Right ventricle myocardium inferior (tissue), 1 donor: Measurements from ENCODE around the gene OSBPL10. TPM values are rescaled to one million over a fixed set of nuclear protein-coding genes. Genes with fewer than 3 reads are reported as not detected.

Experiments used
- ATAC-seq: fragments of 200-7000 bp; cut with Tn5 transposase; one replicate; pipeline ENCODE4 v1.9.1; 2020; ENCODE audit warnings: mild to moderate bottlenecking, moderate library complexity
- DNase-seq: peaks from one replicate; pipeline ENCODE4 v3.0.0; 2021; ENCODE audit errors: missing footprints
- intact Hi-C: fragments of 100-400 bp; cut with DNase I; formaldehyde crosslinking; loops from one replicate; pipeline ENCODE4 v1.11.0; 2022
- total RNA-seq: library from RNA; stranded (reverse); fragmentation: NEBNext Ultra II Directional; extraction: Animal tissue kit (Norgen Biotek cat#: 25700); gene quantifications from one replicate; pipeline ENCODE4 v1.2.1, GENCODE V29; 2021
- donor health status: DM: no; HTN: yes; CAD: no; lungs with severe emphysema.

Gene OSBPL10
- total RNA-seq, 1 donor from 2014 or later, result 6.6 TPM

DNA sequence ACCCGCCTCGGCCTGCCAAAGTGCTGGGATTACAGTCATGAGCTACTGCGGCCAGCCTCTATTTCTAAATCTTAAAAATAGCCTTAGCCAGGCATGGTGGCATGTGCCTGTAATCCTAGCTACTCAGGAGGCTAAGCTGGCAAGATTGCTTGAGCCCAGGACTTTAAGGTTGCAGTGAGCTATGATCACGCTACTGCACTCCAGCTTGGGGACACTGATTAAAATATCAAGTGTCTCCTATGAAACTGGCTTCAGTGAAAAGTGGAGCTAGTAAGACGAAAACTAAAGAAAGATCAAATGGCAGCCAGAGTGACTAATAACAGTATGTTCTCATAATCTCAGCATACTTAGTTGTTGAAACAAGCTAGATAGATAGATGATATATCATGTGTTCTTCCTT, 335.8 kb downstream of the OSBPL10 start:
- intact Hi-C loops, result no loop called here
- DNase-seq (no peak), ATAC-seq (no peak)

DNA sequence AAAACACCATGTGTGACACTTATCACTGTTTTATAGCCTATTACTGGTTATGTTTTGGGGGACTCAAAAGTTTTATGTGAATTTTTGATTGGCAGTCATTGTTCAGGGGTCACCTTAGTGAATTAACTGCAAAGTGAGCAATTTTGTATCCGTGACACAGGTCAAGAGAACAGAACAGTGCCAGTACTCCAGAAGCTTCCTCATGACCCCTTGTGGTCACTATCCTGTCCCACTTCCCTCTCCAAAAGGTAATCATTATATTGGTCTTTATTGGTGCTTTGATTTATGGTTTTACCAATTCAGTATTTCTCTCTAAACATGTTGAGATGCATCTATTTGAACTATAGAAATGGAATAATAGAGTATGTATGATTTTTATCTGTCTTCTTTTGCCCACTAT, 341.2 kb downstream of the OSBPL10 start:
- ATAC-seq, result no peak
- DNase-seq, result no peak
- intact Hi-C loops, result no loop called here

DNA sequence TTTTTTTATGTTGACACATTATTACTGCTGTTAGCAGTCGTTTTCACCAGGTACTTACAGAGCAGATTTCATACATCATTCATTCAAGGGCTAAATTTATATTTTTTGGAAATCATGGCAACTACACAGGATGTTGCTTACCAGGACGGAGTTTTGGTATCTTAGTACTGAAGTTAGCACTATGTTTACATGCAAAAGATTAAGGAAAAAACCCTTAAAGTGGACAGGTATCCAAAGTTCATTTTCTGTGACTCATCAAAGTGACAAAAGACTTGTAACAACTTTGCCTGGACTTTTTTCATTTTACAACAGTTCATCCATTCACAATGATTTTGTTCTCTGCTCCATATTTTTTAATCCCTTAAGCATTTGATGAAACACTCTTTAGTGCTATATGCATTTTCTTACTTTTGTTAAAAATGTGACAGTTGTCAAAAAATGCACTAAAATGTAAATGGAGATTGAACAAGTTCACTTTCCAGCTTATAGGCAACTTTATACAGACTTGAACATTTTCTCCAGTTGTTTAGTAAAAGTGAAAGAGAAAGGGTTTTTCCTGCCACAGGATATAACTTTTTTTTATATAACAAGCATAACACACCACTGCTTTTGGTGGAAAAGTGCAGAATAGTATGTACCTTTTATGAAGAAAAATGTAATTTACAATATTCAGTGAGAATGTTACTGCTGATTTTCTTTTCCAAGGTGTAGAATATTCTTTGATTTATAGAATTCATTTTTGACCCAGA, 344.2 kb downstream of the OSBPL10 start:
- intact Hi-C loops, result no loop called here
- no peak for DNase-seq
- no peak for ATAC-seq

DNA sequence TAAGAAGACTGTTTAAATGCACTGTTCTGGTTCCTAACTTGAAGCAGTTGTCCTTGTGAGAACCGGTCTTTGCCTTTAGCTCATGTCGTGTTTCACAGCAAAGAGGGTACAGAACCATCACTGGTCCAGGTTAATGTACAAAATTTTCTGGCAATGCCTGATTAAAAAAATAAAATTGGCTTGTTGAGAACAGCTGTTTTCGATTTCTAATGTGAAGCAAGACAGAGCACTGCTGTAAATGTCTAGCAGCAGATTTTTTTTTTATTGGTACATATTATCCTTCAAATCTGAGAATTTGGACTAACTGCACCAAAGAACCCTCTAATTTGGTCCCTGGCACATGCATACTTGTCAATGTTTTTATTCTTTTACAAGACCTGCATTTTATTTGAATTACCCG, 345.0 kb downstream of the OSBPL10 start:
- intact Hi-C loops, result no loop called here
- ATAC-seq (no peak), DNase-seq (no peak)

DNA sequence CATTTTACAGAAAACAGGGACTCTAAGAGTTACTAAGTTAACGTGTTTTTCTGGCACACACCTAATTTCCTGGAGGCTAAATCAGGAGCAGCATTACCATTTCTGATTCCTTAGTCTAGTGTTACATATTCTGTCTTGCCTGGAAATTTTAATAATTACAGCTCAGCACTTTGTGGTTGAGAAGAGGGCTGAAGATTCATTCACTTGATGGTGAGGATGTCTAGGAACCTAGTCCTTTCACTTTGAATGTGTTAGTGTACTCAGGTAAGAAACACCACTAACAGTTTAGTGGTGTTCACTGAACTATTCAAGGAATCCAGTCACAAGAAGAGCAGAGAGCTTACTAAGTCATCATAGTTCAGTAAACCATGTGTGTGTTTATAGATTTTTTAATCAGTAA, 345.5 kb downstream of the OSBPL10 start:
- intact Hi-C loops, result no loop called here
- no peak for ATAC-seq
- no peak for DNase-seq

DNA sequence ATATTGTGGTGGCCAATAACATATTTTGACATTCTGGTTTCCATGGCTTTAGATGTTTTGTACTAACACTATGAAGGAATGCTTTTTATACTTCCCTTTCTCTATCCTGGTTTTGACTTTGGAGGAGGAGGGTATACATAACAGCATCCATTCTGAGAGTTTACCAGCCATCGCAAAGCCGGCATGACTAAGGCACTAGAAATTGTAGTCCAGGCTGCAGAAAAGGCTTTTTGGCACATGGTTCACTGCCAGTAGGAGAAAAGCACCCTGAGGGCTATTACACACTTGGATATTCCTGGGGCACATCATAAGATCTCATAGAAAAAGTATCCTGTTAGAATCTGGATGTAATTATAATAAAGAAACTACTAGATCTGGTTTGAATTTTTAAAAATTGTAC, 346.6 kb downstream of the OSBPL10 start:
- ATAC-seq (no peak), DNase-seq (no peak)
- intact Hi-C loops, result no loop called here

DNA sequence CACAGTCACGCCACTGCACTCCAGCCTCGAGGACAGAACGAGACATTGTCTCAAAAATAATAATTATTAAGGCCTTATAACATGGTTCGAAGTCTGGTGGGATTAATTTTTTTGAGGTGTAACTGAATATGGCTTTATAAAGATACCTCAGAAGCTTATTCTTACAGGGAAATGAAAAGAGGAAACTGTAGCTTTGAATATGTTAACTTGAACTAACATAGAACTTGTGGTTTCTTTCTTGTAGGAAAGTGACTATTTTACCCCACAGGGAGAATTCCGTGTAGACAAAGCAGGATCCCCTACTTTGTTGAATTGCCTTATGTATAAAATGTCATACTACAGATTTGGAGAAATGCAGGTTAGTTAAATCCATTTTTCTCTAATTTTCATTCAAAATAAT, 352.0 kb downstream of the OSBPL10 start:
- intact Hi-C loops, result no loop called here
- ATAC-seq, result no peak
- no peak for DNase-seq

DNA sequence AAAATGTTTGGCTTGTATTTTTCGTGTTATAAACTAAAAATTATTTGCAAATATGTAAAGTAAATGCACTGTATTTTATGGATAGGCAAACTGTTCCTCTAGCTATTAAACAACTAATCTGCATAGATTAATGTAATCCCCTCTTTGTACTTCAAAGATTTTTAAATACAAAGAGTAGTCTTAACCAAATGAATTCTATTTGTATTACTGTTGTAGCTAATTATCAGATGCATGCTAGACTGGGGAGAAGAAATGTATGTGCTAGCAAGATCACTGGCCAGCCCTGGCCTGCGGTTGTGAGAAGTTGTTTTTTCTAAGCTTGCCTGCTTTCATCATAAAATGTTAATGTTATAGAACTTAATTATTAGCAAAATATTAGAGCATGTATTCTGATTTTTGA, 355.7 kb downstream of the OSBPL10 start:
- no peak for ATAC-seq
- intact Hi-C loops, result no loop called here
- no peak for DNase-seq

DNA sequence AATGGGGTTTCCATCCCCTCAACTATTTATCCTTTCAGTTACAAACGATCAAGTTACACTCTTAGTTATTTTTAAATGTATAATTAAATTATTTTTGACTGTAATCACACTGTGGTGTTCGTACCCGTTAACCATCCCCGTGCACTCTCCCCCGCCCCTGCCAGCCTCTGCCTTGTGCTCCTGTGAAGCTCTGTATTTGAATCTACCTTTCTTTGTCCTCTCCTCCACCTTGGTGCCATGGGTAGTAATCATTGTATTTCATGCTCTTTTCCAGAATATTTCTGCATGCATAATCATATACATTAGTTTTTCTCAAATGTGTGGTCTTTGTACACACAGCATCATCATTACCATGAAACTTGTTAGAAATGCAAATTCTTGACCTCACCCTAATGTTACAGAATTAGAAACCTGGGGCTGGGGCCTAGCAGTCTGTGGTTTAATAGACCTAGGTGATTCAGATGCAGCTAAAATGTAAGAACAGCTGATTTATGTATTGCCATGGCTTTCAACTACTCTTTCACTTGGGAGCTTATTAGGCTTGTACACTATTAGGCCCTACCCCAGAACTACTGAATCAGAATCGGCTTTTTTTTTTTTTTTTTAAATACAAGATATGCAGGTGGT, 356.9 kb downstream of the OSBPL10 start:
- no peak for ATAC-seq
- intact Hi-C loops, result no loop called here
- DNase-seq, result no peak

DNA sequence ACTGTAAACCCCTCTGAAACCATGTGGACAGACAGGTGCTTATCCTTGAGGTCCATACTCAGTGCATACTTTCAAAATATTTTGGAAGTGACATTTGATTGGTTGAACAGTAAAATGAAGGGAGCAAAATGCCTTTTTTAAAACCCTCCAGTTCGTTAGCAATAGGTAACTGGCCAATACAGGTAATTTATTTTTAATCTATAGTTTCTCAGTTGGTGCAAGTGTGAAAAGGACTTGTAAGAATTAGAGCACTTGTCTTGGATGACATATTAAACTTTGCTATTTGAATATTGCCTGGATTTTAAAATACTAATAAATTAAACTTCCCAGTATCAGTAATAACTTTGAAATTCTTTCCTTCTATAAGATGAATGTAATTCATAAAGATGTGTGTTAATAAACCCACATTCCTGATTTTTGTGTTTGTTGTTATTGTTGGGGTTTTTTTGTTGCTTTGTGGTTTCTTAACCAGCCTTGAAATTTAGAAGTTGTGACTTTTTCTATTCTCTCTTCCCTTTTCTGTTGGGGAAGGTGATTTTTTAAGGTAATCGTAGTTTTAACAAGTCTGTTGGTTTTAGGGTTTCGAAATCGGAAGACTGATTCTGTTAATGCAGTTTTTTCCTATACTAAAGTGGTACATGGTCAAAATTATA, 358.3 kb downstream of the OSBPL10 start:
- intact Hi-C loops, result no loop called here
- no peak for ATAC-seq

DNA sequence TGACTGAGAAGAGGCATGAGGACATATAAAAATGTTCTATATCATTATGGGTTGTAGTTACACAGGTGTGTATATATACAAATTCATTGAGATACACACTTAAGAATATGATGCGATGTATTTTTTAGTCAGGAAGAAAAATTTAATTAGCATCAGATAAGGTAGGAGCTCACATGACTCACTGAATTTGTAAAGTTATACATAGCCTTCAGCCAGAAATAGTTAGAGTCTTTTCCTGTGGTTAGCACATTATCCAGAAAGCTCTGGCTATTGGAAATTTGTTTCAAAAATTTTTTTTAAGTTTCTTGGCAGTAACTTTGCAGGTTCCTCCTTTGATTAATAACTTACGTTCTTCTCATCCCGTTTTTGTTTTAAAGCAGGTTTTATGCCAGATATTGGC, 359.7 kb downstream of the OSBPL10 start:
- no peak for ATAC-seq
- no peak for DNase-seq
- intact Hi-C loops, result no loop called here

More for the DNA sequence above, 358.3 kb downstream of the OSBPL10 start:
- no peak for DNase-seq

DNA sequence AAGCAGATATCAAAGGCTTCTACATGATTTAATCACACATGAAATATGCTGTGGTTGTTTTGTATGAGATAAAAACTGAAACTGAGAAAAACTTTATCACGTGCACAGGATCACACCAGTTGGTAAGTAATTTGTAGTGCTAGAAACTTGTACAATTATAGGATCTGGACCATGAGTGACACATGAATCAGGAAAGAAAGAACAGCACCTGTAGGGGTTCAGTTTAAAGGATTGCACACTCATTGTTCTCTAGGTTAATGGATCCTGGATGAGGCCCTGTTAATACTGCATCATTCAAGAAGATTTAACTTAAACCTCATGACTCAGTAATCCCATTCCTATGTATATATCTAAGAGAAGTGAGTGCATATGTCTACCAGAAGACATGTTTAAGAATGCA, 360.4 kb downstream of the OSBPL10 start:
- no peak for ATAC-seq

DNA sequence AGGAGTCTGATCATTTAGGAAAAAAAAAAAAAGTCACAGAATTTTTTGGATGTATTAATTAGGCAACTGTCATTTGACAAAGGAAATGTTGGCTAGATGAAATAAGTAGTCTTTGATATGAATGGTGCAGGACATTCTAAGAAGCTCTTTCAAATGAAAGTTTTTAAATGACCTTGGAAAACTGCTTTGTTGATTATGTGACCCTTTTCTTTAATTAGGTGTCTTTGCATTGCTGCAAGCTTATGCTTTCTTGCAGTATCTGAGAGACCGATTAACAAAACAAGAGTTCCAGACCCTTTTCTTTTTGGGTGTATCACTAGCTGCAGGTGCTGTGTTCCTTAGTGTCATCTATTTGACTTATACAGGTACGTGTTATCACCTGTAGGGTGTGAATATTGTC, 364.4 kb downstream of the OSBPL10 start:
- intact Hi-C loops, result no loop called here
- DNase-seq (no peak), ATAC-seq (no peak)

More for the DNA sequence above, 360.4 kb downstream of the OSBPL10 start:
- no peak for DNase-seq
- intact Hi-C loops, result no loop called here

DNA sequence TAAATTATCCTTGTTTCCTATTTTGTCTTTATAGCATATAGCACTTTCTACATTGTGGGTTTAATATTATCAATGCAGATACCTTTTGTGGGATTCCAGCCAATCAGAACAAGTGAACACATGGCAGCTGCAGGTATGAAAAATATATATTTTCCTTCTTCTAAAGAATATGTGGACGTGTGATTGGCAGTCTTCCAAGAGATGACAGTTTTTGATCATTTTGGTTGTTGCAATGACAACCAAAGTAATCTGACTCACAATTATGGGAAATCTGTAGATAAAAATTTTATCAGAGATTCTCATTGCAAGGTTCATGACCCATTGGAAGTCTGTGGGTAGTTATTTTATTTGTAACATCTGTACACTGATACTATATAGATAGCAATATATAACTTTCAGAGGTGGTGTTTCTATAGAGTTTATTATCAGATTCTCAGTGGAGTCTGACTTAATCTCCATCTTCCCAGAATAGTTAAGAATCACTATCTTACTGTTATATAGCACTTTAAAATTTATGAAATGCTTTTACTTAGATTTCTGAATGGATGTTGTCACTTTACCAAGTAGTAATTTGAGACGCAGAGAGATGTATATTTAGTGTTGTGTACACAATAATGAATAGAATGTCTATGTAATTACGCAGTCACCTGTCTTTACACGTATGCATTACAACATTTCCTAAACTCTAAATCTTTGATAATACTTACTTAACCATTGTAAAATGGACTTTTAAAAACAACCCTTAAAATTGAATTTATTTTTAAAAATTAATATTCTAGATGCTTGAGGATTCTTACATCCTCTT, 365.8 kb downstream of the OSBPL10 start:
- ATAC-seq (no peak), DNase-seq (no peak)
- intact Hi-C loops, result no loop called here

DNA sequence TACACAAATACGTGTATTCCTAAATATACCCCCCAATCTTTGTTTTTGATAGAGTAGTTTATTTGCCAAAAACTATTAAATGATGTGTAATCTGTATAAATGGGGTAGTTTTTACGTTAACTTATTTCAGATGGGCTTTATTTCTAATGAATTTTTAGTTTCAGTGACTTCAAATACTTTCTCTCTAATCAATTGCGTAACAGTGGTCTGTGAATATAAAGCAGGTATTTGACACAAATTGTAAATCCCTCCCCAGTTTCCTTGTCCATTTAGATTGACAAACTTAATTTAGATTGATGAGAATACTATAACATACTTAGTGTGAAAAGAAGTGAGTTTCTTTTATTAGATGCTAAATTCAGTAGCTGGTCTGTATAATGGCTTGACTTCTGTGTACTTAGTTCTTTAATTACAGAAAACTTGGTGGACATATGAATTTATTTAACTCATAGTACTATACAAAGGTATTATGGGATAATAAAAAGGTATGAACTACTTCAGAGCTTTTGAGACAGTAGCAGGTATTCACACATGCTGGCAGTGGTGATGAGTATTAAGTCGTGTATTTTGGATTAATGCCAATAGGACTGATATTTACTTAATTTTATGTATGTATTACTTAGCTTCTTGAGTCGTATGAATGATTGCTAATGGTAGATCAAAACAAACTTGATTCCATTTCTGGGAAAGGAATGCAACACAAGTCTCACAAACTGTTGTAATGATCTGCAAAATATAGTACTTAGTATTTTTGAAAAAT, 366.7 kb downstream of the OSBPL10 start:
- ATAC-seq (no peak), DNase-seq (no peak)
- intact Hi-C loops, result loop anchor here (5.0 kb wide), 2 partner anchors 82 to 153 kb away; partner anchors contain the start of gene STT3B

DNA sequence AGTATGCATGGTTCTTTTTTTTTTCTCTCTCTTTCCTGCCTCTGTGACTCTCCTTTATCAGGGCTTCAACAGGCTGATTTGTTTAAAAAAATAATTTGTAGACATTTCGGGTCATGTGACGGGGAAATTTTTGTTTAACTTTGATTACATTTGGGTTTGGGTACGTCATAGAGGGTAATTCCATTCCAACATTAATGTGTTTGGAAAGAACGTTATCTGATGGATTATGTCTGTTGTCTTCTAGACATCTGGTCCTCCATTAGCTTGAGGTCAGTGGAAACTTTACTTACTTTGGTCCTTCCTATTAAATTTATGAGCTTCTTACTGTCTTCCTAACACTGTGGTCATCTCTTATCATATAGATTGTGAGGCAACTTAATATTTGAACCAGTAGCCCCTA, 367.4 kb downstream of the OSBPL10 start:
- intact Hi-C loops, result loop anchor here (5.0 kb wide), 2 partner anchors 81 to 154 kb away; partner anchors contain the start of gene STT3B
- no peak for ATAC-seq
- no peak for DNase-seq

DNA sequence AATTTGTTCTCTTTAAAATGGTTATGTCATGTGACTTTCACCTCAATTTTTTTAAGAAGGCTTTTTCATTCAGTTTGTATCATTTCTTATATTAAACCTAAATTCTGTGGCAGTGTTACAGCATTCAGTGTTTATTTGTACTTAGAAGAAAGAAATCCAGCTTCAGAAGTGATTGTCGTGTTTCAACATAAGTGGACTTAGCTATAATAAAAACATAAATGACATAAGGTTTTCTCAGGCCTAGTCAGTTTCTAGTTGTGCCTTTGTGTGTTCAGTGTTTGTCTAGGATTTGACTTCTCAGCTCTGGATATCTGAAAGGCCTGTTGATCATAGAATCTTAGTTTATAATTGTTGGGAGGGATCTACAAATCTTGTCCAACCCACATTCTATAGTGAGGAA, 367.9 kb downstream of the OSBPL10 start:
- ATAC-seq, result no peak
- DNase-seq, result no peak
- intact Hi-C loops, result loop anchor here (5.0 kb wide), 2 partner anchors 81 to 154 kb away; partner anchors contain the start of gene STT3B
